ENCODE data around the gene RACGAP1.

RACGAP1 gene, protein sequence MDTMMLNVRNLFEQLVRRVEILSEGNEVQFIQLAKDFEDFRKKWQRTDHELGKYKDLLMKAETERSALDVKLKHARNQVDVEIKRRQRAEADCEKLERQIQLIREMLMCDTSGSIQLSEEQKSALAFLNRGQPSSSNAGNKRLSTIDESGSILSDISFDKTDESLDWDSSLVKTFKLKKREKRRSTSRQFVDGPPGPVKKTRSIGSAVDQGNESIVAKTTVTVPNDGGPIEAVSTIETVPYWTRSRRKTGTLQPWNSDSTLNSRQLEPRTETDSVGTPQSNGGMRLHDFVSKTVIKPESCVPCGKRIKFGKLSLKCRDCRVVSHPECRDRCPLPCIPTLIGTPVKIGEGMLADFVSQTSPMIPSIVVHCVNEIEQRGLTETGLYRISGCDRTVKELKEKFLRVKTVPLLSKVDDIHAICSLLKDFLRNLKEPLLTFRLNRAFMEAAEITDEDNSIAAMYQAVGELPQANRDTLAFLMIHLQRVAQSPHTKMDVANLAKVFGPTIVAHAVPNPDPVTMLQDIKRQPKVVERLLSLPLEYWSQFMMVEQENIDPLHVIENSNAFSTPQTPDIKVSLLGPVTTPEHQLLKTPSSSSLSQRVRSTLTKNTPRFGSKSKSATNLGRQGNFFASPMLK

DNA sequence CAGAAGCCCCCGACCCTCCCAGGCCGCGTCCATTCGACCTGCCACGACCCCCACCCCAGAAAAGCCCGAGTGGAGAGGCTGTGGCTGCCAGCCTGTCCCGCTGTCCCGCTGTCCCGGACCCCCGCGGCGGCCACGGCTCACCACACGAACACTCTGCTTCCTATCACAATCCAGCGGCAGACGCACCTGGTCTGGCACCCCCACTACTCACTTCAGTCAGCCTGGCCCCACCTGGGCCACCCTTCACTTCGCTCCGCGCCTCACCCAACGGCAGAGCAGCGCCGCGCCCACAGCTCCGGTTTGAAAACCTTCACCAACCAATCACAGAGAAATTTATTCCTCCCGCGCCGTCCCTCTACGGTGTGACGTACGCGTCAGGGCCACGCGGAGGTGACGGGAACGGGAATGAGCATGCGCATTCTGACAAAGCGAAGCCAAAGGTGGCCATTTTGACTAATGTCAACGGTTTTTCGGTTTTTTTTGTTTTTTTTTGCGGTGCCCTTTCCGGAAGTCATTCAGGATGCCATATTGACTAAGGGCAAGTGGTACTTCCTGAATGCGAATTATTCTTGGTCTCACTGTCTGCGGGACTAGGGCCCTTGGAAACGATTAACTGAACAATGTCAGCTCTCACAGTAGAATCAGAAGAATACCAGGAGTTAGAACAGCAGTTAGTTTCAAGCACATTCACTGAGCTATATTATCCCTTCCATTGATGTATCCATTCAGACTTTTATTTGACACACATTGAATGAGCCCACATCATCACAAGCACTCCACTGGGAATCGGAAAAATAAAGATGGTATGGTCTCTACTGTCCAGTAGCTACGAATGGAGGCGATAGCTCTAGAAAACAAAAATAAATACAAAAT, at the start of gene RACGAP1:
Gene RACGAP1 (minus strand): TSS at position 308 of the 873 bp plus-strand sequence. CDS start 8,779 bp downstream, outside the sequence.
- DNase-seq (ENCODE audit: low spot score), result peak; percentile 98

DNA sequence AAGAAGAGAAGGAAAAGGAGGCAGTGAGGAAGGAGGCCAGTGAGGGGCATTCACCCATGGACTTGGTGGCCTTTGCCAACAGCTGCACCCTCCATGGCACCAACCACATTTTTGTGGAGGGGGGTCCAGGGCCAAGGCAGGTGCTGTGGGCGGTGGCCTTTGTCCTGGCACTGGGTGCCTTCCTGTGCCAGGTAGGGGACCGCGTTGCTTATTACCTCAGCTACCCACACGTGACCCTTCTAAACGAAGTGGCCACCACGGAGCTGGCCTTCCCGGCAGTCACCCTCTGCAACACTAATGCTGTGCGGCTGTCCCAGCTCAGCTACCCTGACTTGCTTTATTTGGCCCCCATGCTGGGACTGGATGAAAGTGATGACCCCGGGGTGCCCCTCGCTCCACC, 48.4 kb upstream of the RACGAP1 start:
- DNase-seq (ENCODE audit: low spot score), result no peak

DNA sequence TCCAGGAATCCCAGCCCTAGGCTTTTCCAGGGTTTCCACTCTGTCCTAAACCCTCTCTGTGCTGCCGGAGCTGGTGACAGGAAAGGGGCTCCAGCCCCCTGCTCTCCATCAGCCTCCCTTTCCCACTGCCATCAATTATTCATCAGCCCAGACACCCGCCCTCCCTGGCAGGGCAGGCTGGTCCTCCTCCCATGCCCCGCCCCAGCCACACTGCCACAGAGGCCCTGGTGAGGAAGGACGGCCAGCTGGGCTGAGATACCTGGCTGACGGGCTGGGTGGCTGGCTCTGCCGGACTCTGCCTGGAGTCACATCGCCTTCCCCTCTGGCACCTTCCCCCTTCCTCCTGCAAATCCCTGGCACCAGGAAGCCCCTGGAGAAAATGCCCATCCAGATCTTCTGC, 47.9 kb upstream of the RACGAP1 start:
- no peak for DNase-seq (ENCODE audit: low spot score)

DNA sequence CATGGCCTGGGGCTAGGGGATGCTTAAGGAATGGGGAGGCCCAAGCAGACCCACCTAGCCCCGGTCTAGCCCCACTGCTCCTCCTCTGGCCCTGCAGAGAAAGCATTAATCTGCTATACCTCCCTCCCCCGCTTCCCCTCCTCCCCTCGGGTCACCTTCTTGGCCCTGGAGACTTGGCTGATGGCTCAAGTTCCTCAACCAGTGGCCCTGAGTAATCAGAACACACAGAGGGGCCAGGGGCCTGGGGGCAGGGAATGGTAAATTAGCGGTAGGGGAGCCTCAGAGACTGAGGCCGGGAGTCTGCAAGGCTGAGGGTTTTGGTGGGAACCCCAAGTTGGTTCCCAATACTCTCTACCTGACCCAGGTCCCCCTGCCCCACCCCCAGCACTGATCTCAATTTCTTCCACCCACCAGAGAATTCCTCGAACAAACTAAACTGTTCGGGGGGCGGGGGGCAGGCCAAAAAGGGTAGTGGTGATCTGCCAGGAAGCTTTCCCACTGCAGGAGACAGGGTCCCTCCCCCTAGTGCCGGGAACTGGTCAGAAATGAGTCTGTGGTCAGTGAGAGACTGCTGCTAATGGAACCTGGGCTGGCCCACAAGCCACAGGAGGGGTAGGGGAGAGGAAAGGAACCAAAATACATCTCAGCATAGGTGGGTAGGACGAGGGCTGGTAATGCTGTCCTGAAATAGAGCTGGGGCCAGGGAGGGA, 47.1 kb upstream of the RACGAP1 start:
- no peak for DNase-seq (ENCODE audit: low spot score)

DNA sequence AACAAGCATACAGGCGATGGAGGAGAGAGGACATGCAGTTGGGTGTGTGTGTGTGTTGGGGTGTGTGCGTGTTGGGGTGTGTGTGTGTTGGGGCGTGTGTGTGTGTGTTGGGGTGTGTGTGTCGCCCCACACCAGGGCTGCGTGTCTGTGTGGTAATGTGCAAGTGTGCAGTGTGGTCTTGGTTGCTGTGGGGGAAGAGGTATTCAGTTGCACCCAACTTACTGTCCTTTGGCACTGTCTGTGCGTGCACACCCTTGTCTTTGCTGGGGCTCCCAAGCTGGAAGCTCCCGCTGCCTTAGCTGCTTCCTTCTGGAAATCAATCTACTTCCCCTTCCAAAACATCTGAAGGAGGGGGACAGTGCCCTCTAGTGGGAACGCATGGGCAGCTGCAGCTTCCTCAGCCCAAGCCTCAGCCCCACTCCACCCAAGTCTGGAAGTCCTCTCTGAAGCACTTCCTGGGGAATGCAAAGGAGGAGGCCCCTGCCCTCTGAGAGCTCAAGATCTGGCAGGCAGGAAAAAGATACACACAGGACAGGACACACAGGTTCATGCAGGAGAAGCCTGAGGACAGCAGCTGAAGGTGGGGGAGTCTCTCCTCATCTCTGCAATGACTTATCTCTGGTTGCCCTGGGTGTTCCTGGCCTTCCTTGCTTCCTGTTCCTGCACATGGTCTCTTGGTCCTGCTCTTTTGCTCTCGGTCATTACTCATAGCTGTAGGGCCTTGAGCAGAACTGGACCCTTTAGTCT, 45.2 kb upstream of the RACGAP1 start:
- DNase-seq (ENCODE audit: low spot score), result peak; percentile 82

DNA sequence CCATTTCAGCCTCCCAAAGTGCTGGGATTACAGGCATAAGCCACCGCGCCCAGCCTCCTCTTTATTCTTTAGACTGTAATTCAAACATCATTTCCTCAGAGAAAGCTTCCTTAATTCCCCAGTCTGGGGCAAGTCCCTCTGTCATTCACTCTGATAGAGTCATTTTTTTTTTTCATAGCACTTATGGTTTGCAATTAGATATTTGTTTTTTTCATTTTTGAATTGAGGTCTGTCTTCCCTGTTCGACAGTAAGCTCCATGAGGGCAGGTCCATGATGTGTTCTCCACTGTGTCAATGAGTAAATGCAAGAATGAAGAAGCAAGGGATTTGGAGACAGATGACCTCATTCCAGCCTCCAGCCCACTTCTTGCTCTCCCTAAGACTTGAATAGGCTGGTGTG, 44.2 kb upstream of the RACGAP1 start:
- DNase-seq (ENCODE audit: low spot score), result no peak

DNA sequence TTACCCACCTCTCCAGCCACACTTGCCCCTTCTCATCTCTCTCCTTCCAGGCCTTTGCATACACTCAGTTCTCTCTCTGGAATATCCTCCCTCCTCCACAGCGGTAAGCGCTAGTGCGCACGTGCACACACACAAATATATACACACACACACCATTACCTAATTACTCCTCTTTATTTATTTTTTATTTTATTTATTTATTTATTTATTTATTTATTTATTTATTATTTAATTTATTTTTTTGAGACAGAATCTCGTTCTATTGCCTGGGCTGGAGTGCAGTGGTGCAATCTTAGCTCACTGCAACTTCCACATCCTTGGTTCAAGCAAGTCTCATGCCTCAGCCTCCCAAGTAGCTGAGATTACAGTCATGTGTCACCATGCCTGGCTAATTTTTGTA, 43.8 kb upstream of the RACGAP1 start:
- DNase-seq (ENCODE audit: low spot score), result no peak

DNA sequence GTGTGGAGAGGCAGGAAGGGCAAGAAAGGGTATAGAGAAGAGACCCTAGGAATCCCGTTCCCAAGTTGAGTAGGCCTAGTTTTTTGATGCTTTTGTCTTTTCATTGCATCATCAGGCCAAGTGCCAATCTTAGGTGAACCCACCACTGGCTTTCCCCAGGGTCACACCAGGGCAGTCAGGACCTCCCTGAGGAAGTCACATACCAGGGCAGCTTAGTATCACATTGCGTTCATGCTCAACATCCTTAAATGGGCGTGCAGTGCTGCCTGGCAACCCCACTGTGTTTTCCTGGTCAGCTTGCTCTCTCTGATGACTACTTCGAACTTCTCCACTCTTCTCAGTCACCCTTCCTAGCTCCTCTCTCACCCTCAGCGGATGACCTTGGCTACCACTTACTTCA, 41.1 kb upstream of the RACGAP1 start:
- peak; percentile 84 for DNase-seq (ENCODE audit: low spot score)

DNA sequence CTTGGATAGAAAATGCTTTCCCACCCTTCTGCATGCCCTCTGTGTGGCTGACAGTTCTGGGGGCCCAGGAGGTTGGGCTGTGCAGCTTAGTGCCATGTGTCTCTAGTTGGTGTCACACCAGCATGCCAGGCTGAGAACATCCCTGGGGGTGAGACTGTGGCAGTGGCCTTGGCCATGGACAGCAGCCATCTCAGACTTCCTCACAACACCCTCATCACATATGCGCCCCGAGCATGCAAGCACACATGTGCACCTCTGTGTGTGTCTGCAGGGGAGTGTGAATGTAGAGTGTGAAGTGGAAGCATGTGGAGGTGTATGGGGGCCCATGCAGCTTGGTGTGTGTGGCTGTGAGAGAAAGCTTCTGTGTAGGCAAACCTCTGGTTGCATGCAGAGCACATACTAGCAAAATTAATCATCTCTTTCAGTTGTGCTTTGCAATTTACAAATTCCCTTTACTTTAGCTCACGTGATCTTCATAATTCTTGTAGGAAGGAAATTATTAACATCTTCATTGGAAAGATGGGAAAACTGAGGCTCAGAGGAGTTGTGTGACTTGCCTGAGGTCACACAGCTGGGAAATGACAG, 40.5 kb upstream of the RACGAP1 start:
- DNase-seq (ENCODE audit: low spot score), result no peak

DNA sequence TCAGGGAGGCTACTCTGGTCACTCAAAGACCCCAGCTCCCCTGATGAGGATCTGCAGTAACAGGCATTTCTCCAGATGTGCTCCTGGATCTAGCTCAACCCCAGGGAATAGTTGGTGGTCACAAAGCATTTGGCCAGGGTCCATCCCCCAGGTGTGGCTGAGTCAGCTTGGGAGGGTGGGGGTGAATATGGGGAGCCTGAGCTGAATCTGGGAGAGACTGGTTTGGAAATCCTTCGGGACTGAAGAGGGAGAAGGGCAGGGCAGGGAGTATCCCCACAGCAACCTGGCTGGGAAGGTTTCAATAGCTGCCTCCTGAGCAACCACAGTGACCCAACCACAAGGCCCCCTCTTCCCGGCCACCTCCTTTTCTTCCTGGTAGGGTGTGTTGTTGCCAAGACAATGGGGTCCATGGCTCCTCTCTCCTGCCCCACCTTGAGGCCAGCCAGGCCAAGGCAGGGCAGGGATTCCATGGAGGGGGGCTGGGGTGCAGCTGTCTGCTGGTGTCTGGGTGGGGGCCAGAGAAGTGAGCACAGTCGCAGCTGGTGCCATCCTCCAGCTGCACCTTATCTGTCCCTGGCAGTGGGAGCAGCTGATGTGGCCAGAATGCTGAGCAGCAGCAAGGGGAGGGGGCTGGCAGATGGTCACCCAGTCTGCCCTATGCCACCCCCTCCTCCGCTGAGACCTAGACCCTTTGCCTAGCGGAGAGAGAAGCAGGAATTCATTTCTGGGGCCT, 37.6 kb upstream of the RACGAP1 start:
- DNase-seq (ENCODE audit: low spot score), result no peak

DNA sequence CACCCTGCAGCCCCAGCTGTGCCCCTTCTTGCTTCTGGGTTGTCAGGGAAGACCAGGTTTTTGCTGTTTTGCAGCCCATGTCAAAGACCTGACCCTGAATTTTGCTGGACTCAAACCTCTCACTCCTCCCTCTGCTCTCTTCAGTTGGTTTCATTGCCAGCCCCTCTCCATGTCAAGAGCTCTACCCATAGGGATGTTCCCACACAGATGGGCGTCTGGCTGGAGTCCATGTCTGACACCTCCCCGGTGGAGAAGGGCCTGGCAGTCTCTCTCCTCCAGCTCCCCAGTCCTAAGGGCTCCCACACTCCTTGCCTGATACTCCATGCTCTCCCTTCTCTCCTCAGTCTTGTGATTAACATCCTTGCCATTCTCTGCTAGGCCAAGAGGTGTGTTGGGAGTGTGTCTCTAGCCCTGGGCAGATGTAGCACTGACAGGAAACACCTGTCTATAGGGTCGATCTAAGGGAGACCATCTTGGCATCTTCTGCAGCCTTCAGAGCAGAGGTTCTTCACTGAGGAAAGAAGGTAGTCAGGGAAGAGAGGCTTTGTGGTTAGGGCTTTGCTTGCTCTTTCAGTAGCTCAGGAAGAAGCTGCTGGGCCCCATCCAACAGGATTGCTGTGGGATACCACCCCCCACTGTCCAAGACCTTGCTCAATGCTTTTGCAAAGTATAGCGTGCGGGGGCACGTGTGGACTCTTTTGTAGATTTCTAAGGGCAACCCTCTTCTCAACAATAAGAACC, 36.8 kb upstream of the RACGAP1 start:
- DNase-seq (ENCODE audit: low spot score), result no peak

DNA sequence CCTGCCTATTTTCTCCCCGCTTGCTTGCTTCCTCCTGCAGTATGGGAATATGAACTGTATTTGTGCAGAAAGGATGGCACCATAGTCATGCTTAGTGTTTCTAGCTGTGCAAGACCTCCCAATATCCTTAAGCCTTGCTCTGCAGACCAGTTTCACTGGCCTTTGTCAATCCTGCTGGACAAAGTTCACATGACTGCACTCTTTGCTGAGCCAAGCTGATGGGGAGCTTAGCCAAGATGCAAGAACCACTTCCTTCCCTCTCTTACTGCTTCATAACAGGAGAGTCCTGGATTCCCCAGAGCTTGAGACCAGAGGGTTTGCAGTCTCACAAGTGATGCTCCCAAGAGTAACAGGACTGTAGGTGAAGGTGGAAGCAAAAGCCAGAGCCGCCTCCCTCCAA, 35.9 kb upstream of the RACGAP1 start:
- DNase-seq (ENCODE audit: low spot score), result no peak

DNA sequence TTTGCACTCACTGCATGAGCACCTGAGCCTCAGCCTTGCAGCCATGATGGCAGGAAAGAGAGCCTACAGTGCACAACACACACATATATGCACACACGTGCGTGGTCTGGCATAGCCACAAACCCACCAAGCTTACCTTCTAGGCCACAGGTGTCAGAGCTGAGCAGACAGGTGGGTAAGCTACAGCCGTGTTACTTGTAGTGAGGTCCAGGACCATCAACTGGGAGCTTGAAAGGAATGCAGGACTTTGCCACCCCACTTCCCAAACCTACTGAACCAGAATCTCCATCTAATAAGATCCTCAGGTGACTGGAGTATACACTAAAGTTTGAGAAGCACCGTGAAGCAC, 34.8 kb upstream of the RACGAP1 start:
- no peak for DNase-seq (ENCODE audit: low spot score)

DNA sequence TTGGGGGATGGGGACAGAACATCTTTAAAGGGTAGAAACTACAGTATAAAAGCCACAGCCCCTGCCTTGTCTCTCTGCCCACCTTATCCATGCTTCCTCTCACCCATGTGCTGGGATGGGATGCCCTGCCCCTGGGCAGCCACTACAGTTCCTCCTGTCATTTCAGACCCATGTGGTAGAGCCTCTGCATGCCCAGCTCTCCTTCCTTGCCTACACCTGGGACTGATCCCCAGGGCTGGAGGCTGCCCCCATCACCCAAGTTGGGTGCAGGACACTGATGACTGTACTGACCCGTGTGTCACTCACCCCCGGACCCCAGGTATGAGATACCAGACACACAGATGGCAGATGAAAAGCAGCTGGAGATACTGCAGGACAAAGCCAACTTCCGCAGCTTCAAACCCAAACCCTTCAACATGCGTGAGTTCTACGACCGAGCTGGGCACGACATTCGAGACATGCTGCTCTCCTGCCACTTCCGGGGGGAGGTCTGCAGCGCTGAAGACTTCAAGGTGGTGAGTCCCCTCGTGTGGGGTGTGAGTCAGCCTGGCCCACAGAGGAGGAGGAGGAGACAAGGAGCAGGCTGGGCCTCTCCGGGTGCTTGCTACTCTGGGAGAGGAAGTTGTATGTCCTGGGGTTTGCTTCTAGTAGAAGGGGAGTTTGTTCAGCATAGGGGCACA, 34.3 kb upstream of the RACGAP1 start:
- no peak for DNase-seq (ENCODE audit: low spot score)

DNA sequence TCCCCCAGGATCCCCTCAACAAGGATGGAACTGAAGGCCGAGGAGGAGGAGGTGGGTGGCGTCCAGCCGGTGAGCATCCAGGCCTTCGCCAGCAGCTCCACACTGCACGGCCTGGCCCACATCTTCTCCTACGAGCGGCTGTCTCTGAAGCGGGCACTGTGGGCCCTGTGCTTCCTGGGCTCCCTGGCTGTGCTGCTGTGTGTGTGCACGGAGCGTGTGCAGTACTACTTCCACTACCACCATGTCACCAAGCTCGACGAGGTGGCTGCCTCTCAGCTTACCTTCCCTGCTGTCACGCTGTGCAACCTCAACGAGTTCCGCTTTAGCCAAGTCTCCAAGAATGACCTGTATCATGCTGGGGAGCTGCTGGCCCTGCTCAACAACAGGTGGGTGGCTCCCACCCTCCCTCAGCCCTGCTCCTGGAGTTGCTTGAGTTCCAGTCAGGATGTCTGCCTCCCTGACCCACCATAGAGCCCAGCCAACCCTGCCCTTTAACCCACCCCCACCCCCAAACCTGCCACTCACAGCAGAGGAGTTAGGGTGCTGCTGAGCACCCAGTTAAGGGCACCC, 33.5 kb upstream of the RACGAP1 start:
- DNase-seq (ENCODE audit: low spot score), result no peak

DNA sequence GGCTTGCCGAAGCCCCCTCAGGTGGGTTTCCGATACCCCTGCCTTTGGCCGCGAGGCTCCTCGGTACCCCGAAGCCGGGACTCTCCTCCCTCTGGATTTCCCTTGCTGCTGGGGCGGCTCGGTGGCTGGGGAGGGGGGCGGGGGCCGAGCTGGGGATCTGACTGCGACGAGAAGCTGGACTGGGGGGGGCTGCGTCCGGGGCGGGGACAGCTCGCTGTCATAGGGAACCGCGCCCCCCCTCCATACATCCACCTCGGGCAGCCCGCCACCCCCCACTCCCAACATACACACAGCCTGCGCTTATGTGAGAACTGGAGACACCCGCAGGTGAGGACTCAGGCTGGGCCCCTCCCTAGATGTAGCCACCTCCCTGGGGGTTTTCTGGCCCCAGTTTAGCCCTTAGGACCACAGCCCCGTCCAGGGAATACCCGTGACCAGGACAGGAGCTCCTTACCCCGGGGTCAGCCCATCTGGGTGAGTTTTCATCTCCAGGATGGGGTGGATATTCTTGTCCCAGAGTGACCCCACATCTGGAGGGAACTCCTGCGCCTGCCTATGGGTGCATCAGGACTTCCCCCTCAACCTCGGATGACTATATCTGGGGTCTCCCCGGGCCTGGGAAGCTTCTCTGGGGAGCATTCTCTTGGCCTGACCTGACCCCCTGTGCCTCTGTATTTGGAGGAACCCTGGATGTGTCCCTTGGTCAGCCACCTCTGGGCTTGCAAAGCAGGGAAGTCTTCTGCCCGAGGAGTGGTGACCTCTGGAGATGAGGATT, 32.8 kb upstream of the RACGAP1 start:
- no peak for DNase-seq (ENCODE audit: low spot score)

DNA sequence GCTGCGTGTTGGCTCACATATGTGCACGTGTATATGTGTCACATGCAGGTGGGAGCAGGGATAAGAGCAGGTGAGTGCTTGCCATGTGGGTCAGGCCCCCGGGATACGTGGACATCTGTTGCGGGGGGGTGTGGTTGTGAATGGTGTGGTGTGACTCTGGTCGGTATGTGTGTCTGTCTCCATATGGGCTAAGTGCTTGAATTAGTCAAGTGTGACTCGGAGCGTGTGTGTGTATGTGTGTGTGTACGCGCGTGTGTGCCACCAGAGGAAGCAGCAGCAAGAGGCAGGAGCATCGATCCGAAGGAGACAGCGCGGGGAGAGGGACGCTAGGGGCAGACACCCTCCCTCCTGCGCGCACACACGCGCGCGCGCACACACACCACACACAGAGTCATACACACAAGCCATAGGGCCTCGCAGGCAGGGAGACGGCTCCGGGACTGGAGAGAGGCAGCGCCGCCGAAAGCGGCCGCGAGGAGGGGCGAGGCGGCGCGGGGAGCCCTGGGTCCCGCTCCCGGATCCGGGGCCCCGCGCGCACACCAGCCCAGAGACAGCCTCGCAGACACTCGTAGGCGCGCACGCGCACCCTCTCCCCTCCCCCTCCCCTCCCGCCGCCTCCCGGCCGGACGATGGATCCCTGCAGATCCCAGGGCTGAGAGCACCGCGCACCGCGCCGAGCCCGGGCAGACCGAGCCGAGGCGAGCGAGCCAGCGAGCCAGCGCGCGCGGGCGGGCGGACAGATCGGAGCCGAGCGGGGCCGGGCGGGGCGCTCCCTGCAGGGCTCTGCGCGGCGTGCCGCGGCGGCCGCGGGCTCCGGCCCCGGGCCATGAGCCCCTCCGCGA, 31.9 kb upstream of the RACGAP1 start, which contains the start of gene ASIC1:
Gene ASIC1 (plus strand): TSS at position 597 of the 842 bp plus-strand sequence. CDS start 1,171 bp downstream, outside the sequence.
- peak; percentile 76 for DNase-seq (ENCODE audit: low spot score)

All from hepatic stellate cell (primary cell).